ENCODE results near the gene SFTPB. TPM values are rescaled to one million over a fixed set of nuclear protein-coding genes. Genes with fewer than 3 reads are reported as not detected.

Gene SFTPB
- total RNA-seq, 1 experiment from 2014 or later: 7.6 TPM

GRCh38 chr2:85674417-85674816 is 6.4 kb upstream of the SFTPB start (continued):
- TF ChIP-seq ZNF219 (CRISPR knock-in tag; IDR thresholded peaks at IDR 0.05; ENCODE audit: borderline replicate concordance) (no peak), FOXP4 (CRISPR knock-in tag; IDR thresholded peaks at IDR 0.05) (no peak), MXD4 (CRISPR knock-in tag; IDR thresholded peaks at IDR 0.05; ENCODE audit: borderline replicate concordance) (no peak), ZNF317 (CRISPR knock-in tag; IDR thresholded peaks at IDR 0.05; ENCODE audit: borderline replicate concordance, low read depth) (no peak), SP1 (CRISPR knock-in tag; conservative IDR thresholded peaks at IDR 0.05) (no peak), STAT6 (CRISPR knock-in tag; conservative IDR thresholded peaks at IDR 0.05; ENCODE audit: low read depth) (no peak), TP53 (CRISPR knock-in tag; IDR thresholded peaks at IDR 0.05) (no peak), E2F1 (CRISPR knock-in tag; IDR thresholded peaks at IDR 0.05) (no peak), ZNF138 (CRISPR knock-in tag; conservative IDR thresholded peaks at IDR 0.05) (no peak)
- TF ChIP-seq, protein P1, sequence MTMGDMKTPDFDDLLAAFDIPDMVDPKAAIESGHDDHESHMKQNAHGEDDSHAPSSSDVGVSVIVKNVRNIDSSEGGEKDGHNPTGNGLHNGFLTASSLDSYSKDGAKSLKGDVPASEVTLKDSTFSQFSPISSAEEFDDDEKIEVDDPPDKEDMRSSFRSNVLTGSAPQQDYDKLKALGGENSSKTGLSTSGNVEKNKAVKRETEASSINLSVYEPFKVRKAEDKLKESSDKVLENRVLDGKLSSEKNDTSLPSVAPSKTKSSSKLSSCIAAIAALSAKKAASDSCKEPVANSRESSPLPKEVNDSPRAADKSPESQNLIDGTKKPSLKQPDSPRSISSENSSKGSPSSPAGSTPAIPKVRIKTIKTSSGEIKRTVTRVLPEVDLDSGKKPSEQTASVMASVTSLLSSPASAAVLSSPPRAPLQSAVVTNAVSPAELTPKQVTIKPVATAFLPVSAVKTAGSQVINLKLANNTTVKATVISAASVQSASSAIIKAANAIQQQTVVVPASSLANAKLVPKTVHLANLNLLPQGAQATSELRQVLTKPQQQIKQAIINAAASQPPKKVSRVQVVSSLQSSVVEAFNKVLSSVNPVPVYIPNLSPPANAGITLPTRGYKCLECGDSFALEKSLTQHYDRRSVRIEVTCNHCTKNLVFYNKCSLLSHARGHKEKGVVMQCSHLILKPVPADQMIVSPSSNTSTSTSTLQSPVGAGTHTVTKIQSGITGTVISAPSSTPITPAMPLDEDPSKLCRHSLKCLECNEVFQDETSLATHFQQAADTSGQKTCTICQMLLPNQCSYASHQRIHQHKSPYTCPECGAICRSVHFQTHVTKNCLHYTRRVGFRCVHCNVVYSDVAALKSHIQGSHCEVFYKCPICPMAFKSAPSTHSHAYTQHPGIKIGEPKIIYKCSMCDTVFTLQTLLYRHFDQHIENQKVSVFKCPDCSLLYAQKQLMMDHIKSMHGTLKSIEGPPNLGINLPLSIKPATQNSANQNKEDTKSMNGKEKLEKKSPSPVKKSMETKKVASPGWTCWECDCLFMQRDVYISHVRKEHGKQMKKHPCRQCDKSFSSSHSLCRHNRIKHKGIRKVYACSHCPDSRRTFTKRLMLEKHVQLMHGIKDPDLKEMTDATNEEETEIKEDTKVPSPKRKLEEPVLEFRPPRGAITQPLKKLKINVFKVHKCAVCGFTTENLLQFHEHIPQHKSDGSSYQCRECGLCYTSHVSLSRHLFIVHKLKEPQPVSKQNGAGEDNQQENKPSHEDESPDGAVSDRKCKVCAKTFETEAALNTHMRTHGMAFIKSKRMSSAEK (CRISPR knock-in tag; IDR thresholded peaks at IDR 0.05; ENCODE audit: borderline replicate concordance): no peak

DNA sequence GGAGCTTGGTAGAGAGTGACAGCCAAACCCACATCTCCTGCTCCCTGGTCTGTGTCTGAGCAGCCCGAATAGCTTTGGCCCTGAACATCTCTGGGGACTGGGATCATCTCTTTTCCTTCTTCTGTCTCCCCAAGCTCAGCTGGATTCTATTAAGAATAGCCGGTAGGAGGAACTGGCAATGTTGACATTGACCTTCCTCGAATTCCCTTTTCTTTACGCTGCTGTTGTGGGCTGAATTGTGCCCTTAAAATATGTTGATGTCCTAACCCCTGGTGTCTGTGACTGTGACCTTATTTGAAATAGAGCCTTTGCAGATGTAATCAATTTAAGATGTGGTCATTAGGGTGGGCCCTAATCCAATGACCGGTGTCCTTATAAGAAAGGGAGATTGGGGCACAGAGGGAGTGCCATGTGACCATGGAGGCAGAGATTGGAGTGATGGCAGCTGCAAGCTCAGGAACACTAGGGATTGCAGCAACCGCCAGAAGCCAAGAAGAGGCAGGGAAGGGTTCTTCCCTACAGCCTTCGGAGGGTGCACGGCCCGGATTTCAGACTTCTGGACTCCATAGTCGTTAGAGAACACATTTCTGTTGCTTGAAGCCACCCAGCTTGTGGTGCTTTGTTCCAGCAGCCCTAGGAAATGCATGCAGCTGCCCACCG is 5.8 kb upstream of the SFTPB start:
- no peaks in the 10 kb centered on the region for H3K36me3 Mint-ChIP-seq
- peaks cover 21% of the 10 kb centered on the region for H3K4me1 Mint-ChIP-seq
- DNase-seq (ENCODE audit: low spot score): no peak
- H3K27me3 Mint-ChIP-seq (ENCODE audit: low read depth): no peaks in the 10 kb centered on the region
- ChIA-PET POLR2A (no interaction called here), CTCF (interaction anchor here (1.1 to 1.7 kb wide), 4 partner anchors 29 to 154 kb away, joined by 3 to 5 read pairs (median 4); no protein-coding TSS in a partner anchor)
- ATAC-seq: no peak
- H3K9me3 Mint-ChIP-seq: peaks cover 4% of the 10 kb centered on the region; the same call in 1 of the 2 replicates
- no peak overlapping the region for H3K4me3 Mint-ChIP-seq
- H3K27ac Mint-ChIP-seq: no peak overlapping the region
- no peak for TF ChIP-seq ZNF396 (CRISPR knock-in tag; IDR thresholded peaks at IDR 0.05; ENCODE audit: borderline replicate concordance)
- no peak for TF ChIP-seq CREB1 (CRISPR knock-in tag; IDR thresholded peaks at IDR 0.05)
- no peak for TF ChIP-seq JUN (CRISPR knock-in tag; IDR thresholded peaks at IDR 0.05)
- TF ChIP-seq FOXP1 (CRISPR knock-in tag; IDR thresholded peaks at IDR 0.05; ENCODE audit: borderline replicate concordance): no peak
- no peak for TF ChIP-seq TEAD1 (CRISPR knock-in tag; IDR thresholded peaks at IDR 0.05)
- TF ChIP-seq PRRX2 (CRISPR knock-in tag; IDR thresholded peaks at IDR 0.05): no peak
- TF ChIP-seq, protein P2, sequence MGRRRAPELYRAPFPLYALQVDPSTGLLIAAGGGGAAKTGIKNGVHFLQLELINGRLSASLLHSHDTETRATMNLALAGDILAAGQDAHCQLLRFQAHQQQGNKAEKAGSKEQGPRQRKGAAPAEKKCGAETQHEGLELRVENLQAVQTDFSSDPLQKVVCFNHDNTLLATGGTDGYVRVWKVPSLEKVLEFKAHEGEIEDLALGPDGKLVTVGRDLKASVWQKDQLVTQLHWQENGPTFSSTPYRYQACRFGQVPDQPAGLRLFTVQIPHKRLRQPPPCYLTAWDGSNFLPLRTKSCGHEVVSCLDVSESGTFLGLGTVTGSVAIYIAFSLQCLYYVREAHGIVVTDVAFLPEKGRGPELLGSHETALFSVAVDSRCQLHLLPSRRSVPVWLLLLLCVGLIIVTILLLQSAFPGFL (CRISPR knock-in tag; IDR thresholded peaks at IDR 0.05; ENCODE audit: borderline replicate concordance): no peak
- TF ChIP-seq RORB (CRISPR knock-in tag; IDR thresholded peaks at IDR 0.05): no peak
- TF ChIP-seq SMAD3 (CRISPR knock-in tag; IDR thresholded peaks at IDR 0.05; ENCODE audit: borderline replicate concordance): no peak
- TF ChIP-seq, protein P3, sequence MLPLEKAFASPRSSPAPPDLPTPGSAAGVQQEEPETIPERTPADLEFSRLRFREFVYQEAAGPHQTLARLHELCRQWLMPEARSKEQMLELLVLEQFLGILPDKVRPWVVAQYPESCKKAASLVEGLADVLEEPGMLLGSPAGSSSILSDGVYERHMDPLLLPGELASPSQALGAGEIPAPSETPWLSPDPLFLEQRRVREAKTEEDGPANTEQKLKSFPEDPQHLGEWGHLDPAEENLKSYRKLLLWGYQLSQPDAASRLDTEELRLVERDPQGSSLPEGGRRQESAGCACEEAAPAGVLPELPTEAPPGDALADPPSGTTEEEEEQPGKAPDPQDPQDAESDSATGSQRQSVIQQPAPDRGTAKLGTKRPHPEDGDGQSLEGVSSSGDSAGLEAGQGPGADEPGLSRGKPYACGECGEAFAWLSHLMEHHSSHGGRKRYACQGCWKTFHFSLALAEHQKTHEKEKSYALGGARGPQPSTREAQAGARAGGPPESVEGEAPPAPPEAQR (CRISPR knock-in tag; IDR thresholded peaks at IDR 0.05): no peak
- no peak for TF ChIP-seq TEAD4 (CRISPR knock-in tag; IDR thresholded peaks at IDR 0.05)
- no peak for TF ChIP-seq ATF1 (CRISPR knock-in tag; IDR thresholded peaks at IDR 0.05)
- no peak for TF ChIP-seq ZNF232 (CRISPR knock-in tag; IDR thresholded peaks at IDR 0.05)
- no peak for TF ChIP-seq ZNF121 (CRISPR knock-in tag; IDR thresholded peaks at IDR 0.05)
